Ishikawa (cell line): ENCODE measurements around the gene DHCR7.

ENCODE experiments used
- CEBPB ChIP-seq: IDR thresholded peaks from 2 replicates; pipeline ENCODE4 v1.6.1; 2012
- CREB1 ChIP-seq: IDR thresholded peaks from 2 replicates; pipeline ENCODE4 v1.6.1; 2012; ENCODE audit warnings: low read depth
- EGR1 ChIP-seq: IDR thresholded peaks from 2 replicates; pipeline ENCODE4 v1.6.1; 2012
- EP300 ChIP-seq: IDR thresholded peaks from 2 replicates; pipeline ENCODE4 v1.6.1; 2012; ENCODE audit warnings: borderline replicate concordance
- FOXM1 ChIP-seq: IDR thresholded peaks from 2 replicates; pipeline ENCODE4 v1.6.1; 2012; ENCODE audit warnings: low read depth, borderline replicate concordance
- NFIC ChIP-seq: IDR thresholded peaks from 2 replicates; pipeline ENCODE4 v1.6.1; 2012
- RAD21 ChIP-seq: IDR thresholded peaks from 2 replicates; pipeline ENCODE4 v1.6.1; 2012; ENCODE audit warnings: low read depth
- REST ChIP-seq: IDR thresholded peaks from 2 replicates; pipeline ENCODE4 v1.6.1; 2012; ENCODE audit warnings: low read depth, mild to moderate bottlenecking
- TAF1 ChIP-seq: IDR thresholded peaks from 2 replicates; pipeline ENCODE4 v1.6.1; 2012; ENCODE audit warnings: low read depth, mild to moderate bottlenecking
- TCF12 ChIP-seq: IDR thresholded peaks from 2 replicates; pipeline ENCODE4 v1.6.1; 2012; ENCODE audit warnings: low read depth
- TEAD4 ChIP-seq: IDR thresholded peaks from 2 replicates; pipeline ENCODE4 v1.6.1; 2012
- YY1 ChIP-seq: IDR thresholded peaks from 2 replicates; pipeline ENCODE4 v1.6.1; 2012; ENCODE audit warnings: low read depth
- ZBTB7A ChIP-seq: IDR thresholded peaks from 2 replicates; pipeline ENCODE4 v1.6.1; 2012; ENCODE audit warnings: low read depth
- TF ChIP-seq, protein P1 (sequence below): IDR thresholded peaks from 2 replicates; pipeline ENCODE4 v1.6.1; 2012
- TF ChIP-seq, protein P2 (sequence below): IDR thresholded peaks from 2 replicates; pipeline ENCODE4 v1.6.1; 2012

The DHCR7 gene

DNA sequence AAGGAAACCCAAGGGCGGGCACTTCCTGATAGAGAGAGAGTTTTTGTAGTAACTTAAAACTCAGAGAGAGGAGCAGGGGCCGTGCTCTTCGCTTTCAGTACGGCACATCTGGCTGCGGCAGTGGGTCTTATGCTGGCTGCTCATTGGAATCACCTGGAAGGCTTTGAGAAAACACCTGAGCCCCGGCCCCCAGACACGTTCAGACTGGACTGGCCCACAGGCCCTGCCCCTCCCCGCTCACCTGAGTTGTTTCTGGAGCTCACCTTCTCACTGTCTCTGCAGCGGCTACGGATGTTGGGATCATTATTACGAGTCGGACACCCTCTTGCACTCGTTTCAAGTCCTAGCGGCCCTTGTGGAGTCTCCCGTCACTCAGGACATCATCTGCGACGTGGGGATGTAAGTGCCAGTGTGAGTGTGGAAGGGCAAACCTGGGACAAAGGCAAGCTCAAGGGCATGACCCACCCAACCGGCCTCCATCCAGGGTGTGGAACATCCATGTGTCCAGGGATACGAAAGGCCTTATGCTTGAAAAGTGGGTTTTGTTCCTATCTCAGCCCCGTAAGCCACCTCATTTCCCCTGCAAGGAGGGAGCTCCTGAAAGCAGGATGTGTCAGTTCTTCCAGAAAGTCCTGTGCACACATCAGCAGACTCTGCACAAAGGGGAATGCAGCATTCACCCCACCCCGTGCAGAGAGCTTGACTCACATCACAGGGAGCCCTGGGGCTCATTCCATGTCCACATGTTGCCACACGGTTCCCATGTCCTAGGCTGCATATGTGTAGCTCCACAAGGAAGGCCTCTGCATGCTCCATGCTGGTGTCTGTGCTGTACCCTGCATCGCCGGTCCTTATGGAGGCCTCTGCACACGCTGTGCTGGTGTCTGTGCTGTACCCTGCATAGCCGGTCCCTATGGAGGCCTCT is 10.2 kb upstream of the DHCR7 start:
- TF ChIP-seq, protein P1, sequence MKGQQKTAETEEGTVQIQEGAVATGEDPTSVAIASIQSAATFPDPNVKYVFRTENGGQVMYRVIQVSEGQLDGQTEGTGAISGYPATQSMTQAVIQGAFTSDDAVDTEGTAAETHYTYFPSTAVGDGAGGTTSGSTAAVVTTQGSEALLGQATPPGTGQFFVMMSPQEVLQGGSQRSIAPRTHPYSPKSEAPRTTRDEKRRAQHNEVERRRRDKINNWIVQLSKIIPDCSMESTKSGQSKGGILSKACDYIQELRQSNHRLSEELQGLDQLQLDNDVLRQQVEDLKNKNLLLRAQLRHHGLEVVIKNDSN: no peak
- TF ChIP-seq TEAD4 (no peak), FOXM1 (no peak), EP300 (no peak), YY1 (no peak), EGR1 (no peak), CEBPB (no peak), REST (no peak), CREB1 (no peak), NFIC (no peak), ZBTB7A (no peak)
- TF ChIP-seq, protein P2, sequence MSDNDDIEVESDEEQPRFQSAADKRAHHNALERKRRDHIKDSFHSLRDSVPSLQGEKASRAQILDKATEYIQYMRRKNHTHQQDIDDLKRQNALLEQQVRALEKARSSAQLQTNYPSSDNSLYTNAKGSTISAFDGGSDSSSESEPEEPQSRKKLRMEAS: no peak

- no peak for TF ChIP-seq RAD21
Observed at GRCh38 chr11:71456831-71457230, 8.6 kb upstream of the DHCR7 start.

DNA sequence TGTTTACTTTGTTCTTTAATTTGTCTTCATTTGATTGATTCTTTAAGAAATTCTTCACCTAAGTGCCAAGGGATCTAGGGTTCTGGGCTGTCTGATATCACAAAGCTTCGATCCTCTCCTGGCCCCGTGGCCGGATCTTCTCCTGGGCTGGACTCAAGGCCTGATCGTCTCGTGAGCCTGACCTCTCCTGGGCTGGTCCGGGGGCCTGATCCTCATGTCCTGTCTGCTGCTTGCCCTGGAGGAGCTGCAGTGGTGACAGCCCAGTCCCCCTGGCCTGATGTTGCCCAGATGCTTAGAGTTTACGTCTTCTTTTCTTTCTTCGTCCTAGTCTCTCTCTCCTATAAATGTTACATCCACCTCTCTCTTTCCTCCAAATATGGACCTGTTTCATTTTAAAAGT is 8.1 kb upstream of the DHCR7 start:
- no peak for TF ChIP-seq YY1
- TF ChIP-seq NFIC: no peak
- TF ChIP-seq TAF1: no peak
- TF ChIP-seq REST: no peak
- TF ChIP-seq, protein P1: no peak
- no peak for TF ChIP-seq RAD21
- no peak for TF ChIP-seq CREB1
- no peak for TF ChIP-seq TEAD4
- no peak for TF ChIP-seq CEBPB
- TF ChIP-seq, protein P2: no peak
- TF ChIP-seq TCF12: no peak
- no peak for TF ChIP-seq EP300
- no peak for TF ChIP-seq FOXM1
- no peak for TF ChIP-seq ZBTB7A

GRCh38 chr11:71454470-71455113 is 6.4 kb upstream of the DHCR7 start:
- TF ChIP-seq REST: no peak
- TF ChIP-seq EP300: no peak
- peak; percentile 20; the same call in 1 of the 2 replicates for TF ChIP-seq RAD21
- TF ChIP-seq, protein P2: no peak
- TF ChIP-seq ZBTB7A: no peak
- no peak for TF ChIP-seq YY1
- TF ChIP-seq TCF12: no peak
